HG03460 (cell line): ENCODE data around the gene MATCAP1.

Source experiments
- ATAC-seq: cut with Tn5 transposase; IDR thresholded peaks from one replicate; pipeline ENCODE4 v1.9.1; 2021; ENCODE audit not compliant: unreplicated experiment

MATCAP1 gene

DNA sequence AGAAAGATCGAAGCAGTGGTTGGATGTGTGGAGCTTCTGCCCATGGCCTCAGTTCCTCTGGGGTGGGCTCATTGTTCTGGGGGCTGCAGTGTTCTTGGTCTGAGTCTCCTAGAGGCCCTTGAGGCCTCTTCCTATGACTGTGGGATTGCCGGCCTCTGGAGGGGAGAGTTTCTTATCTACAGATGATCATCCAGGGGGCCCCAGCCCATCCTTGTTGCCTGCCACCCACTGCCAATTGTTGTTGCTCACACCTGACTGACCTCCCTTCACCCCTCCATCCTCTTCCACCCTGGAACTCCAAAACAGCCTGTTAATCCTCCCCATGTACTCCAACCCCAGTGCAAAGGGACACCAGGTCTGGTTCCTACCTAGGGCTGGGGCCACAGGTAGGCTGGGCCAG is 38.8 kb downstream of the MATCAP1 start:
- ATAC-seq, result no peak

GRCh38 chr16:67142342-67142741 is 41.4 kb downstream of the MATCAP1 start:
- ATAC-seq, result no peak

DNA sequence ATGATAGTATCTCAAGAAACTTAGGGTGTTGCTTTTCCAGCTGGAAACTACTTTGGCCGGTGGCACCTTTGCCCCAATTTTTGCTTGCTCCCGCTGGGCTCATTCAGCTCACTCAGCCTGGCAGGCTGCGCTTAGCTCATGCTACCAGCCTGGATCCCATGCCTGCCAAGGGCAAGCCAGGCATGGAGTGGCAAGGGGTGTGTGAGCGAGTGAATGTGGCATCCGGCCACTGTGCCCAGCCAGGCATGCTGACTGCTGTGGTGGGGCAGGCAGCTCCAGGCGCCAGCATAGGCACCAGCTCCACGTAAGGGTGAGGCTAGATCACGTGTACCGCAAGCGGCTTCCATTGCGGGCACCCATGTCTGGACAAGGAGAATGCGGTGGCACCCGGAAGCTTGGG is 42.4 kb downstream of the MATCAP1 start:
- no peak for ATAC-seq

DNA sequence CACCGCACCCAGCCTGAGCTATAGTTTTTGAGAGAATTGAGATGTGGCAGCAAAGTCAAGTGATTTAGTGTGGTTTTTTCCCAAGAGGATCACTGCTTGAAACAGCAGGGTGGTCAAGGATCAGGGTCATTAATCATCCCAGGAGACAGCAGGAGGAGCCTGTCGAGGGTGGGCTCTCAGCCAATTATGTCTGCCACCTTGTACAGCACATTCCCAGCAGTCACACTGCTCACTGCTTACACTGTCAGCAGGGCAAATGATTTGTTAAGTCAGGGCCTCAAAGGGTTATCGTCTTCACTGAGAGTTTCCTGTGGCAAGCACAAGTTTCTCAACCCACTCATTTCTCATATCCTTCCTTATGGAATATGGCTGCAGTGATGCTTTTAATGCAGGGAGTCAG is 46.2 kb downstream of the MATCAP1 start:
- no peak for ATAC-seq

DNA sequence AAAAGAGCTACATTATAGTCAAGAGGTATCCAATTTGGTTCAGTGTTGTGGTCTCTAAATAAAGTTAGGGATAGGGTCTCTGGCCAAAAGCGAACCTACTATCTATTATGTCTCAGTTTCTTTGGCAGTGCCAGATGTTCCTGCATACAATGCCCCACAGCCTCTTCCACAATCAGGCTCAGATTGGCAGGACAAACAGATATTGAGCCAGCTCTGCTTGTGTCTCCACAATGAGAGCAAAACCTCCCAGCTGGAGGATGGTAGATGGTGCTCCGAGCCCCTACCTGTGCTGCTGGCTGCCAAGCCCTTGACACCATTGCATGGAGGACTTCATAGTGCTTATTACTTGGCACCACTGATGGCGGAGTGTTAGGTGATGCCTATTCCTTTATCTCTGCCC is 54.3 kb downstream of the MATCAP1 start:
- ATAC-seq, result no peak

DNA sequence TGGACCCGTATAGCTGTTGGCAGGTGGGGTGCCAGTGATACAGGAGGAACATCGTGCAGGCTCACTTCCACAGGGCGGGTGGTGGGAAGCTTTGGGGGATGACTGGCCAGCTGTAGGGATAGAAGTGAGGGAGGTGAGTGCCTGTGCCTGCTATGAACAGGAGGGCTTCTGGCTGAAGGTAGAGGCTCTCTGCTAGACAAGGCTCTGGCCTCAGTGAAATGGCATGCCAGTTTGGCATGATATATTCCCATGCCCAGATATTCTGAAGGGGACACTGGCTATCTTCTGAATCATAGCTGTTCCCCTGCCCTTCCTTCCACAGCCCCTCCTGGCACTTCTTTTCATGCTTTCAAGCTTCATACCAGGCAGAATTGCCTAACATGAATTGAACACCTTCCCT is 54.9 kb downstream of the MATCAP1 start:
- no peak for ATAC-seq

- ATAC-seq, result no peak
These were observed 55.3 kb downstream of the MATCAP1 start for GRCh38 chr16:67128417-67128816.
